Thyroid gland (tissue), 4 donors: ENCODE results near the gene CCDC14. TPM values are rescaled to one million over a fixed set of nuclear protein-coding genes. Genes with fewer than 3 reads are reported as not detected.
"Not testable (repeated sequence)": the region's sequence is repeated elsewhere in the genome, so short reads cannot be mapped to it uniquely, and the experiment has no call there.

Experiments
- DNase-seq, 2 donors: peaks; one replicate each; pipeline ENCODE4 v3.0.0-alpha.2; 2019
- H3K27ac ChIP-seq, 3 donors: fragments of 200-600 bp; sonication (generic); 1 replicate in 2 of 3; 2 replicates in 1 of 3; pipeline ENCODE4 v1.5.1; 2016 to 2019; ENCODE audit warnings: mild to moderate bottlenecking in 1 of 3, moderate library complexity in 1 of 3
- H3K27me3 ChIP-seq: fragments of 200-600 bp; sonication (generic); one replicate; pipeline ENCODE4 v1.5.1; 2019
- H3K36me3 ChIP-seq, 2 donors: fragments of 200-600 bp; sonication (generic); one replicate each; pipeline ENCODE4 v1.5.1; 2016 to 2019
- H3K4me1 ChIP-seq, 2 donors: fragments of 200-600 bp; sonication (generic); one replicate each; pipeline ENCODE4 v1.5.1; 2017 to 2019
- H3K4me3 ChIP-seq, 3 donors: fragments of 200-600 bp; sonication (generic); replicated peaks in 1 of 3; 1 replicate in 2 of 3; 2 replicates in 1 of 3; pipeline ENCODE4 v1.5.1; 2016; ENCODE audit warnings: mild to moderate bottlenecking in 1 of 3
- H3K9me3 ChIP-seq: fragments of 200-600 bp; sonication (generic); one replicate; pipeline ENCODE4 v1.5.1; 2017
- CTCF ChIP-seq, 6 experiments: fragments of 200-600 bp in 3 of 6; fragments of 450-650 bp in 3 of 6; sonication (generic) in 3 of 6; IDR thresholded peaks; one replicate each; pipeline ENCODE4 v1.5.1; 2016 to 2019; ENCODE audit warnings: antibody characterized with exemption in 6 of 6, mild to moderate bottlenecking in 2 of 6, inconsistent platforms in 1 of 6, moderate library complexity in 1 of 6
- POLR2A ChIP-seq, 2 donors: fragments of 450-650 bp; IDR thresholded peaks; one replicate each; pipeline ENCODE4 v1.6.1; 2017; ENCODE audit warnings: antibody characterized with exemption in 2 of 2, mild to moderate bottlenecking in 2 of 2, moderate library complexity in 1 of 2
- WGBS, 2 donors: methylation state at CpG; one replicate each; pipeline ENCODE4 v1.1.5; 2017; 5-methylcytosine and 5-hydroxymethylcytosine counted together
- intact Hi-C: fragments of 100-400 bp; cut with DNase I; formaldehyde crosslinking; loops from one replicate; pipeline ENCODE4 v1.15.1; 2023
- total RNA-seq, 4 donors: library from RNA; depleted of rRNA; stranded (reverse); fragments of >200 nt; gene quantifications; one replicate each; pipeline ENCODE4 v1.2.3, GENCODE V29; 2016

The CCDC14 gene
- total RNA-seq, result 10 to 100 TPM; 22.2 to 46.6 (median 30.9) TPM

GRCh38 chr3:123960781-123961507 lies at the start of gene CCDC14:
Gene CCDC14 (minus strand): TSS chr3:123961229. CDS start chr3:123961173, 56 bp downstream.
- Histone ChIP-seq H3K4me1 (peaks cover 4 to 10% of the 10 kb centered on the region in 2 donors), H3K4me3 (peak within 1 kb of the TSS; percentile 21 to 66 (median 48)), H3K27ac (peak within 1 kb of the TSS; percentile 56 to 66 (median 62)), H3K27me3 (no peaks in the 10 kb centered on the region), H3K9me3 (no peaks in the 10 kb centered on the region), H3K36me3 (no peaks in the 10 kb centered on the region)
- intact Hi-C loops, result no loop called here
- TF ChIP-seq POLR2A (IDR thresholded peaks at IDR 0.05) (peak in 1 of 2 donors; percentile 73), CTCF (IDR thresholded peaks at IDR 0.05) (no peak)
- peak; percentile 95 to 96 for DNase-seq
- 1% methylated on average over 41 to 54 of the region's 55 CpGs for WGBS, 2 donors

DNA sequence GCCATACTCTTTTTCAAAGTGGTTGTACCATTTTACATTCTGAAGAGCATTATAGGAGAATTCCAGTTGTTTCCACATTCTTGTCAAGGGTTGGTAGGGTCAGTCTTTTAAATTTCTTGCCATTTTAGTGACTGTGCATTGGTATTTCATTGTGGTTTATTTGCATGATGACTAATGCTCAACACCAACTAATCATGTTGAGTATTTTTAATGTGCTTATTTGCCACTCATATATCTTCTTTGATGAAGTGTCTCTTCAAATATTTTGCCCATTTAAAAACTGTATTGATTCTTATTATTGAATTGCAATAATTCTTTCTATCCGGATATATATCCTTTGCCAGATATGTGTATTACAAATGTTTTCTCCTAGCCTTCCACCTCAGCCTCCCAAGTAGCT lies 47.3 kb upstream of the CCDC14 start:
- DNase-seq, H3K27ac ChIP-seq, H3K9me3 ChIP-seq, intact Hi-C loops, H3K4me1 ChIP-seq, H3K36me3 ChIP-seq, H3K27me3 ChIP-seq, H3K4me3 ChIP-seq: not testable (repeated sequence)
- 100% methylated on average over 1 of the region's 1 CpG for WGBS, 2 donors

GRCh38 chr3:124007186-124007585 lies 46.2 kb upstream of the CCDC14 start:
- Histone ChIP-seq H3K9me3 (no peaks in the 10 kb centered on the region), H3K27ac (no peak overlapping the region), H3K4me1 (no peaks in the 10 kb centered on the region), H3K27me3 (no peaks in the 10 kb centered on the region), H3K36me3 (no peaks in the 10 kb centered on the region), H3K4me3 (no peak overlapping the region)
- intact Hi-C loops, result no loop called here
- 52 to 71% methylated on average over 4 of the region's 4 CpGs for whole genome bisulfite sequencing, 2 donors
- DNase-seq, result no peak
- TF ChIP-seq POLR2A (IDR thresholded peaks at IDR 0.05), result no peak
- TF ChIP-seq CTCF (IDR thresholded peaks at IDR 0.05), result no peak

DNA sequence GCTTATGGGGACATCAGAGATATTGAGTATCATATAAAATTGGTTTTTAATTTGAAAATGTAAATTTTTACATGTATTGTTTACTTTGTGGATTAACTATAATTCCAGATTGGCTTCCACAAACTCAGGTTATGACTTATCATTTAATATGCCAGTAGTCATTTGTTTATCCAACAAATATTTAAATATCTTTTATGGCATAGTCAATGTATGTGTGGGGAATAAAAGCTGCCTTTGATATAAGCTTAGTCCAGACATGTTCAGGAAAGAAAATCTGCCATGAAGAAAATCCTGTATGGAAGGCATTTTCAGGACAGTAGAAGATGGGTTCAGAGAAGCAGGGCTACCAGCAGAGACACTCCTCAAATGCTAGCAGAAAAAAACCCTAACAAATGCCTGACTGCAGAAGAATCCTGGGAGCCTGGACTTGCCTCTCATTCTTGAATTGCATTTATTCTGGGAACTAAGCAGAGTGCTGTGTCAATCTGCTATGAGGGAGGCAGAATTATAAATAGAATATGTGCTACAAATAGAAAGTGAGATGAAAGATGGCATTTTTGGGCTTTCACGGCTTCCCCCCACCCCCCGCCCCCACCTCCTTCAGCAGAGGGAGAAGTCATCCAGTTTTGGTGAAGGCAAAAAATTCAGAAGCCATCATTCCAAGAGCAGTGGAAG lies 41.5 kb upstream of the CCDC14 start:
- DNase-seq, H3K9me3 ChIP-seq, H3K27ac ChIP-seq, intact Hi-C loops, H3K4me3 ChIP-seq, H3K36me3 ChIP-seq, H3K27me3 ChIP-seq, H3K4me1 ChIP-seq: not testable (repeated sequence)
- WGBS, 2 donors, result 64 to 76% methylated on average over 2 of the region's 2 CpGs

- DNase-seq, H3K27me3 ChIP-seq, H3K36me3 ChIP-seq, H3K4me1 ChIP-seq, H3K27ac ChIP-seq, H3K9me3 ChIP-seq, intact Hi-C loops, H3K4me3 ChIP-seq: not testable (repeated sequence)
- WGBS, 2 donors, result 47 to 49% methylated on average over 6 of the region's 6 CpGs
Observed at GRCh38 chr3:124001366-124001765, 40.3 kb upstream of the CCDC14 start.

GRCh38 chr3:123997543-123997942 lies 36.5 kb upstream of the CCDC14 start:
- Histone ChIP-seq H3K4me3 (no peak overlapping the region), H3K36me3 (no peaks in the 10 kb centered on the region), H3K27ac (no peak overlapping the region), H3K9me3 (no peaks in the 10 kb centered on the region), H3K27me3 (no peaks in the 10 kb centered on the region), H3K4me1 (no peaks in the 10 kb centered on the region)
- TF ChIP-seq CTCF (IDR thresholded peaks at IDR 0.05), result no peak
- no peak for TF ChIP-seq POLR2A (IDR thresholded peaks at IDR 0.05)
- WGBS, 2 donors, result 81 to 87% methylated on average over 2 of the region's 2 CpGs
- DNase-seq, result no peak
- intact Hi-C loops, result no loop called here
